Hematopoietic multipotent progenitor cell (in vitro differentiated cells): ENCODE results near the gene TM9SF2. TPM values are rescaled to one million over a fixed set of nuclear protein-coding genes. Genes with fewer than 3 reads are reported as not detected.
"Not testable (repeated sequence)": the region's sequence is repeated elsewhere in the genome, so short reads cannot be mapped to it uniquely, and the experiment has no call there.

Experiments used
- DNase-seq, 3 donors: peaks; one replicate each; pipeline ENCODE4 v3.0.0-alpha.2; 2011 to 2015; ENCODE audit warnings: low read depth in 2 of 3, low spot score in 2 of 3
- total RNA-seq: library from RNA; depleted of rRNA; stranded (reverse); fragments of >200 nt; gene quantifications from one replicate; pipeline ENCODE4 v1.2.3, GENCODE V29; 2012

Gene TM9SF2
- total RNA-seq, 1 donor = 66.8 TPM

- DNase-seq = peak in 1 of 3 donors; percentile 4
Observed at GRCh38 chr13:99527301-99527700, 26.0 kb downstream of the TM9SF2 start.

DNA sequence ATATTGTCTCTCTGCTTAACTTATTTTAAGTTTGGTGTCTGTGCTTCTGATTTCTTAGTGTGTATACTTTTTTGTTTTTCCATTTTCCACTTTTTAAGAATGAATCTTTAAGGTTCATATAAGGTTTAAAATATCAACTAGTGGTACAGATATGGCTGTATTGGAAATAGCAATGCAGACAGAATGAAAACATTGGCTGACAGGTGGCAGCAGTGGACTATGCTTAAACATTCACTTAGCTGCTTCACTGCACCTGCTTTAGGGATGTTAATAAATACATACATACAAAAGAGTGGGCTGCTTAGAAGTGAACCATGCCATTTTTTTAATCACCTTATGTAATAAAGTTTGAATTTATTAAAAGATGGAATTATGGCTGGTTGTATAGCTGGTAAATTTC lies 27.3 kb downstream of the TM9SF2 start:
- peak in 1 of 3 donors; percentile 46 for DNase-seq

- DNase-seq = no peak
Observed at GRCh38 chr13:99536023-99536422, 34.8 kb downstream of the TM9SF2 start.

DNA sequence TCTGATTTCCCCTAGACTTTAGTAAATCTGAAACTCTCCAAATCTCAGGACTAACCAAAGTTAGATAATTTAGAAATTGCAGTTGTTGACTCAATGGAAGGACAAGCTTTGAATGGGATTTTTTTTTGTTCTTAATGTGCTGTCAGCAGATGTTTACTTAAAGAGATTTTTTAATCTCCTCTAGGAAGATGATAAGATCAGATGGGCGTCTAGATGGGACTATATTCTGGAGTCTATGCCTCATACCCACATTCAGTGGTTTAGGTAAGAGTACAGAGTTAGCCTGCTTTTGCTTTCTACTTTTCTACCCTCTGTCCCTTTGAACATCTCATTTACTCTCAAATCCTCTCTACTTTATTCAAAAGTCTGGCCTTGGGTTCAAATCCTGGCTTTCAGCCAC lies 39.3 kb downstream of the TM9SF2 start:
- no peak for DNase-seq

DNA sequence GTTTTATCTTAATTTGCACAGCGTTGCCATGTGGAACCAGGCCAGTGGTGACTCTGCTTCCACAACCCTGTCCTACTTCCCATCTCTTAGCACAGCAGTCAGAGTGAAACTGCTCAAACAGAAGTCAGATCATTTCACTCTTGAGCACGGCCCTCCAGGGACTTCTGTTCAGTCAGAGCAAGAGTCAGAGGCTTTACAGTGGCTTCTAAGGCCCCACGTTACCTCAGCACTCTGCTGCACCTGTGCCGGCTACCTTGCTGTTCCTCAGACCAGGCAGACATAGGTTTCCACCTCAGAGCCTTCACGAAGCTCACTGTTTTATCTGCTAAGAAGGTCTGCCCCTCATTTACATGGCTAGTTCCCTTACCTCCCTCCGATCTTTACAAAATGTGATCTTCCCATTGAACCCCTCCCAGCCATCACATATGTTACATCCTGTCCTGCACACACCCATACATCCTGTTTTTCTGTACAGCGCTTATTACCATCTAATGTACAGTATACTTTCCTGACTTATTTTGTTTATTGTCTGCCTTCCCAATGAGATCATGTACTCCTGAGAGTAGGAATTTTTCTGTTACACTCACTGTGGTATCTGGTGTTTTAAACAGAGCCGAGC lies 41.6 kb downstream of the TM9SF2 start:
- DNase-seq = no peak

- no peak for DNase-seq
Observed at GRCh38 chr13:99545361-99545760, 44.1 kb downstream of the TM9SF2 start.

GRCh38 chr13:99545979-99546378 lies 44.7 kb downstream of the TM9SF2 start:
- no peak for DNase-seq

GRCh38 chr13:99546878-99547277 lies 45.6 kb downstream of the TM9SF2 start:
- DNase-seq = no peak

DNA sequence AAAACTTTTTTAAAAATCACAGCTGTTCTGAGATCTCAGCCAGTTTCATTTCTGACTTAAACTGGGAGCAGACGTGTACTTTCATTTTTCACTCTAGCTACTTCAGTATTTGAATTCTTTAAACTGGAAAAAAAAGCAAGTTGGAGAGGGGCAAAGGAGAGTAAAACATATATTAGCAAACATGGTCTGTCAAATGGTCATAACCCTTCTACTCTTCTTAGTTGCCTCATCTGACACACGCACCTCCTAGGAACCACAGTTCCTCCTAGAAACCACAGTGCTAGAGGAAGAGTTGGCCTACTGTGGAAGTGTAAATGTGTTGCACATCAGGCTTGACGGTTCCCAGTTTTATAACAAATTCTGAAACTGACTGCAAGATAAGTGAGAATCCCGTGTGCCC lies 47.2 kb downstream of the TM9SF2 start:
- DNase-seq = no peak

DNA sequence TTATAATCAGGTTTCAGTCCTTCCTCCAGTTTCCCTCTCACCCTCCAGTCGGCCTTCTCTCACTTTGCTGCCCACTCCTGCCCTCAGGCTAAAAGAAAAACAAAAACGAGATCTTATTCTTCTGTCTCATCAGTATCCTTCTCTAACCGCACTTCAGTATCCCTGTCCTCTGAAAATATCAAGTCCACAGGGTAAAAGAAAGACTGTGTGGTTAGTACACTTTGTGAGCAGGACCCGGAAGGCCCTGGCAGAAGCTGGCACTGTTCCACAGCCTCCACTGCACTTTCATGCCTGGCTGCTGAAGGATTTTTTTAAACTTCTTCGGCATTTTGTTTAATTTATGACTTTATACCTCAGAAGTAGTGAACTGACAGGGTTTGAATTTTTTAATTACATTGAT lies 51.8 kb downstream of the TM9SF2 start:
- no peak for DNase-seq

GRCh38 chr13:99555149-99555548 lies 53.9 kb downstream of the TM9SF2 start:
- DNase-seq = no peak

DNA sequence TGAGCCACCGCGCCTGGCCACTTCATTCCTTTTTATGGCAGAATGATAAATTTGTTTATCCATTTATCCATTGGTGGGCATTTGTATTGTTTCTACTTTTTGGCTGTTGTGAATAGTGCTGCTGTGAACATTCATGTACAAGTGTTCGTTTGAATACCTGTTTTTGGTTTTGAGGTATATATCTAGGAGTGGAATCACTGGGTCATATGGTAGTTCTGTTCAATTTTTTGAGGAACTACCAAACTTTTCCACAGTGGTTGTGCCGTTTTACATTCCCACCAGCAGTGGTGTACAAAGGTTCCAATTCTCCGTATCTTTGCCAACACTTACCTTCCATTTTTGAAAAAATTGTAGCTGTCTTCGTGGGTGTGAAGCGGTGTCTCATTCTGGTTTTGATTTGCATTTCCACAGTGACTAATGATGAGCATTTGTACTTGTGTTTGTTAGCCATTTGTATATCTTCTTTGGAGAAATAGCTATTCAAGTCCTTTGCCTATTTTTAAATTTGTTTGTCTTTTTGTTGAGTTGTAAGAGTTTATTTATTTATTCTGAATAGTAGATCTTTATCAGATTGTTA lies 55.7 kb downstream of the TM9SF2 start:
- no peak for DNase-seq

GRCh38 chr13:99558570-99559180 lies 57.4 kb downstream of the TM9SF2 start:
- no peak for DNase-seq

DNA sequence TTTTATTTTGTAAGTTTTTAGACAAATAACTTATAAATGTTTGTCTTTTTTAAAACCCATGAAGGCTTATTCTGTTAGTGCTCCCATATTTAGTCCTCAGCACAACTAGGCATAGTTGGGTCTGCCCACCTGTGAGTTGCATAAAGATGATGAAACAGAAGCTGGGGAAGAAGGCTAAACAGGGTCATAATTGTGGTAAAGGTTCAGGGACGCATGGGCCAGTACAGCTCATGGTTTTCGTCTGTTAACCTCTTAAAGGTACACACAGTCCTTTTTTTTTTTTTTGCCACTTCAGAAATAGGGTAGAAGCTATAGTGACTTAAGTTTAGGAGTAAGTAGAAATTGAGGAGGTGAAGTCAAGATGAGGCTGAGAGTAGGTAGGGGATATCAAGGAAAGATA lies 58.3 kb downstream of the TM9SF2 start:
- no peak for DNase-seq

GRCh38 chr13:99563404-99563803 lies 62.1 kb downstream of the TM9SF2 start:
- DNase-seq = no peak

DNA sequence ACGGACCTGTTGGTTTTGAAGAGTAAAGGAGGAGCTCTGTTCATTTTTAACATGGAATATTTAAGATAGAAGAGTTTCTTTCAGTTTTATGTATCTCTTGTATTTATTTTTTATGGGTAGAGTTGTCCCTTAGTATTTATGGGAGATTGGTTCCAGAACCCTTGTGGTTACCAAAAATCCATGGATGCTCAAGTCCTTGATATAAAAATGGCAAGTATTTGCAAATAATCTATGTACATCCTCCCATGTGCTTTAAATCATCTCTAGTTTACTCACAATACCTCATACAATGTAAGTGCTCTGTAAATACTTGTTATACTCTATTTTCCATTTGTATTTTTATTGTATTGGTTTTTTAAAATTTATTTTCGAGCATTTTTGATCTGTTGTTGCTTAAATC lies 63.1 kb downstream of the TM9SF2 start:
- DNase-seq = no peak

DNA sequence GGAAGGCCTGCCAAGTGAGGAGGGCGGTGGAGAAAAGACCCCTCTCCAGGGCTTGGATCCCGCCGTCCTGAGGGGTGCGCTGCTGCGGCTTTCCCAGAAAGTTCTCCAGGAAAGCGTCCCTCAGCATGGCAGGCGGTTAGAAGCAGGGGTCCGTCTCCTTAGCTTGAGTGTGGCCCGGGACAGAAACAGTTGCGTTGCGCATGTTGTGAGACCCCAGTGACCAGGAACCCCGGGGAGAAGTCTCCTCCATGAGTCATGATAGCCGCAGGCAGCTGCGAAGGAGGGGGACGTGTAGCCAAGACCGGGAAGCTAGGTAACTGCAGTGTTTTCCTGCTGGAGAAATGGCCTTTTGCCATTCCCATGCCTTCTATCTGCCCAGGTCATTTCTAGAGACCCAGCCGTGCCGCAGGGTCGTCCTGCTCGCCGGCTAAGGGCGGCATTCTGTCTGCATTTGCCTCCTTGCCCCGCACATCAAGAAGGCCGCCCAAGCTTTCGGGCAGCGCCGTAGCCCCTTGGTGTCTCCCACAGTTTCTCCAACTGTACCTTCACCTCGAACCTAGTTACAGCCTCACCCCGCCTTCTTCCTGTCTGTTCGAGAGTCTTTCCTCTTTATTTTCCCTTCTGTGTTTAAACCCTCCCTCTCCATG lies 64.3 kb downstream of the TM9SF2 start:
- no peak for DNase-seq

DNA sequence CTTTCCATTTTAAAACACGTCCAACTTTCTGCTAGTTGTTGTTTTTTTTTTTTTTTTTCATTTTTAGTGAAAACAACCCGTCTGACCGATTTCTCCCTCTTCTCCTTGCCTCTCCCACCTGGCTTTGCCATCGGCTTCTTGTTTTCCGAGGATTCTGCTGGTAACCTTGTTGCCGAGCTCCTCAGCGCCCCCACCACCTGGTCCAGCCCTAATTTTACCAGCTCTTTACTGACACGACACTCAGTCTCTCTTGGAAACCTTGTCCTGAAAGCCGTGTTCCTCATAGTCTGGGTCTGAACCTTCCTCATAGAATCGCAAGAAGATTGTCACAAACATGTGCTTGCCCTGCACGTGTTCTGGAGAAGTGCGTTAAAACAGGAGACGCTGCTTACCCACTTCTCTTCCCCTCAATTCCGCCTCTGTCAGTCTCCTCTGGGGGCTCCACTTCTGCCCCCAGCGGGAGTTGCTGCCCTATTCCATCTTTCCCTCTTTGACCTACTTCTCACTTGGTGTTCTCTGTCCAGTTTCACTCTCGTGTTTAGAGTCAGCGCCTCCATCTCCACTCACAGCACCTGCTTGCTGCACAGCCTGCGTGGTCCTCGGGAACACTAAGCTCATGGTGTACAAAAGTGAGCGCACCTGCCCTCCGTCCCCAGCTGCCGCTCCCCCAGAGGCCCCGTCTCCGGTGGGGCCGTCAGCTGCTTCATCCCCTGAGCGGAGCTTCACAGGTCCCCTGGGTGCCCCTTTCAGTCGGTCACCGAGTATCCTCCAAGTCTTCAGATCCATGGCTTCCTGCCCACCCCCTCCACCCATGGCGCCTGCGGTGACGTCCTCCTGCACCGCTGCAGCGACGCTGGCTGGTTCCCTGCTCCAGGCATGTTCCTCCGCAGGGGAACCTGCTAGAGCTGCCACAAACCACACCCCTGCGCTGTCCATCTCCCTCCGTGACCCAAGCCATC lies 65.1 kb downstream of the TM9SF2 start:
- DNase-seq = no peak

DNA sequence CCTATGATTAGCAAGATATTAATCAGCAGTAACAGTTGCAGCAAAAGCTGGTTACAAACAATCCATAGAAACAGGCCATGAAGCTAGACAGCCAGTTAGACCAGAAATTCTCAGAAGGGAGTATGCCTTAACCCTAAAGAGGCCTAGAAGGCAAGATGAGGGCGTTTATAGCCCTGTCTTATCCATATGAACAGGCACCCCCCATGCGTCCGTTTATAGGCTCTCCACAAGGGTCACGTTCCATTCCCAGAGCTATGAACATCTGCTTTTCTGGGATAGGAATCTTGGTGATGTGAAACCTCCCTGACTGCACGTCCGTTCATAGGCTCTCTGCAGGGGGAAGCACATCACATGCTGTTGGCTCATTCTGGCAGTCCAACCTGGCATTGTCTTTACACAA lies 67.6 kb downstream of the TM9SF2 start:
- not testable (repeated sequence) for DNase-seq

GRCh38 chr13:99572131-99572530 lies 70.9 kb downstream of the TM9SF2 start:
- DNase-seq = no peak

- no peak for DNase-seq
Observed at GRCh38 chr13:99572921-99573320, 71.6 kb downstream of the TM9SF2 start.
